GM20000 (cell line): ENCODE data around the gene HAUS1.
"Not testable (repeated sequence)": the region's sequence is repeated elsewhere in the genome, so short reads cannot be mapped to it uniquely, and the experiment has no call there.

Experiments used
- DNase-seq: peaks from one replicate; pipeline ENCODE4 v3.0.0; 2012; ENCODE audit warnings: low spot score
- TF ChIP-seq, protein P1 (sequence below): IDR thresholded peaks from 2 replicates; pipeline ENCODE4 v1.5.1; 2012; ENCODE audit warnings: mild to moderate bottlenecking, control low read depth; ENCODE audit errors: extremely low read depth, missing control alignments

Gene HAUS1

GRCh38 chr18:46160050-46160798 is 56.0 kb downstream of the HAUS1 start:
- TF ChIP-seq, protein P1, sequence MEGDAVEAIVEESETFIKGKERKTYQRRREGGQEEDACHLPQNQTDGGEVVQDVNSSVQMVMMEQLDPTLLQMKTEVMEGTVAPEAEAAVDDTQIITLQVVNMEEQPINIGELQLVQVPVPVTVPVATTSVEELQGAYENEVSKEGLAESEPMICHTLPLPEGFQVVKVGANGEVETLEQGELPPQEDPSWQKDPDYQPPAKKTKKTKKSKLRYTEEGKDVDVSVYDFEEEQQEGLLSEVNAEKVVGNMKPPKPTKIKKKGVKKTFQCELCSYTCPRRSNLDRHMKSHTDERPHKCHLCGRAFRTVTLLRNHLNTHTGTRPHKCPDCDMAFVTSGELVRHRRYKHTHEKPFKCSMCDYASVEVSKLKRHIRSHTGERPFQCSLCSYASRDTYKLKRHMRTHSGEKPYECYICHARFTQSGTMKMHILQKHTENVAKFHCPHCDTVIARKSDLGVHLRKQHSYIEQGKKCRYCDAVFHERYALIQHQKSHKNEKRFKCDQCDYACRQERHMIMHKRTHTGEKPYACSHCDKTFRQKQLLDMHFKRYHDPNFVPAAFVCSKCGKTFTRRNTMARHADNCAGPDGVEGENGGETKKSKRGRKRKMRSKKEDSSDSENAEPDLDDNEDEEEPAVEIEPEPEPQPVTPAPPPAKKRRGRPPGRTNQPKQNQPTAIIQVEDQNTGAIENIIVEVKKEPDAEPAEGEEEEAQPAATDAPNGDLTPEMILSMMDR: no peak
- DNase-seq: no peak

- DNase-seq: not testable (repeated sequence)
These were observed 56.7 kb downstream of the HAUS1 start for GRCh38 chr18:46160840-46161239.

GRCh38 chr18:46161703-46162396 is 57.7 kb downstream of the HAUS1 start:
- DNase-seq: no peak
- TF ChIP-seq, protein P1: no peak

DNA sequence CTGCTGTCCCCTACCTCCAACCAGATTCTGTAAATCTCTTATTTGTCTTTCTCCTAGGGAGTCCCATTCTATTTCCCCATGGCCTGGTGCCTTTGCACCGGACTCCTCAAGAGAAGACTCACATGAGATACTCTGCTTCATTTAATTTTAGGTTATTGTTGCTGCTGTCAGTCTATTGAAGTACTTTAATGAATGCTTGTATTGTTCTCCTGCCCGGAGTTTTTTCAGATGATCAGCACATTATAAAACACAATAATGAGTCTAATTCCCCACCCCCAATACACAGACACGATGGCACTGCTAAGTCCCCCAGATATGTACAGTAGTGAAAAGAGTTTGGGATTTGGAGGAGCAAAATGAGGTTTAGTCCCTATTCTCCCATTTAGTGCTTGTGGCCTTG is 58.9 kb downstream of the HAUS1 start:
- DNase-seq: no peak
- TF ChIP-seq, protein P1: no peak

- no peak for DNase-seq
- TF ChIP-seq, protein P1: no peak
These were observed 59.8 kb downstream of the HAUS1 start for GRCh38 chr18:46163941-46164499.

GRCh38 chr18:46164502-46164901 is 60.3 kb downstream of the HAUS1 start:
- DNase-seq: not testable (repeated sequence)

GRCh38 chr18:46164920-46165319 is 60.7 kb downstream of the HAUS1 start:
- TF ChIP-seq, protein P1: no peak

GRCh38 chr18:46166261-46166970 is 62.2 kb downstream of the HAUS1 start:
- no peak for DNase-seq
- TF ChIP-seq, protein P1: no peak

More at GRCh38 chr18:46164920-46165319, 60.7 kb downstream of the HAUS1 start:
- DNase-seq: no peak
